22Rv1 (cell line): ENCODE measurements around the gene ZWINT.

ENCODE experiments used
- ZFX ChIP-seq: fragments of 450-650 bp; IDR thresholded peaks from 2 replicates; pipeline ENCODE4 v1.6.1; 2017; ENCODE audit warnings: antibody characterized with exemption, borderline replicate concordance
- TF ChIP-seq, protein P1 (sequence below): fragments of 450-650 bp; IDR thresholded peaks from 2 replicates; pipeline ENCODE4 v1.5.1; 2017; ENCODE audit warnings: mild to moderate bottlenecking

DNA sequence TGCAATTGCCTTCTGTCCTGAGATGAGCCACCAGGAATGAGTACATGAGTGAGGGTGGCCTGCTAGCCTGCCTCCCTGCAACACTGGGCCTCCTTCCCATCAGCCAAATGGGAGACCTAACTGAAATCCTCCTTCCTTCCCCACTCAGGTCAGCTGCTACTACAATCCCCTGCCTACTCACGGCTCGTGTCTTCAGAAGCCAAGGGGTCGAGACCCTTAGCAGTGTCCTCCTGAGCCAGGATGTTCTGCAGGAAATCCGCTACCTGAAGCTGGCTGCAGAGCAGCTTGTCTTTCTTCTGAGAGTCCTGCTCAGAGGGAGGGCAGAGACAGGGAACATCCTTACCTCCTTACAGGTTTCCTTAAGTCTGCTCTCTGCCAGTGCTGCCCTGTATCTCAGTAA is 1.2 kb downstream of the ZWINT start:
- TF ChIP-seq, protein P1, sequence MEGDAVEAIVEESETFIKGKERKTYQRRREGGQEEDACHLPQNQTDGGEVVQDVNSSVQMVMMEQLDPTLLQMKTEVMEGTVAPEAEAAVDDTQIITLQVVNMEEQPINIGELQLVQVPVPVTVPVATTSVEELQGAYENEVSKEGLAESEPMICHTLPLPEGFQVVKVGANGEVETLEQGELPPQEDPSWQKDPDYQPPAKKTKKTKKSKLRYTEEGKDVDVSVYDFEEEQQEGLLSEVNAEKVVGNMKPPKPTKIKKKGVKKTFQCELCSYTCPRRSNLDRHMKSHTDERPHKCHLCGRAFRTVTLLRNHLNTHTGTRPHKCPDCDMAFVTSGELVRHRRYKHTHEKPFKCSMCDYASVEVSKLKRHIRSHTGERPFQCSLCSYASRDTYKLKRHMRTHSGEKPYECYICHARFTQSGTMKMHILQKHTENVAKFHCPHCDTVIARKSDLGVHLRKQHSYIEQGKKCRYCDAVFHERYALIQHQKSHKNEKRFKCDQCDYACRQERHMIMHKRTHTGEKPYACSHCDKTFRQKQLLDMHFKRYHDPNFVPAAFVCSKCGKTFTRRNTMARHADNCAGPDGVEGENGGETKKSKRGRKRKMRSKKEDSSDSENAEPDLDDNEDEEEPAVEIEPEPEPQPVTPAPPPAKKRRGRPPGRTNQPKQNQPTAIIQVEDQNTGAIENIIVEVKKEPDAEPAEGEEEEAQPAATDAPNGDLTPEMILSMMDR: no peak
- no peak for TF ChIP-seq ZFX
